Endodermal cell (in vitro differentiated cells): ENCODE results near the gene CTNND2. TPM values are rescaled to one million over a fixed set of nuclear protein-coding genes. Genes with fewer than 3 reads are reported as not detected.

ENCODE experiments used
- DNase-seq: peaks from one replicate; pipeline ENCODE4 v3.0.0-alpha.2; 2017
- H3K27ac ChIP-seq: 2 replicates; pipeline ENCODE4 v1.5.1; 2013; ENCODE audit warnings: mild to moderate bottlenecking, low read depth, low read length, moderate library complexity
- H3K27me3 ChIP-seq: 2 replicates; pipeline ENCODE4 v1.6.1; 2013; ENCODE audit warnings: mild to moderate bottlenecking, low read length, moderate library complexity; ENCODE audit not compliant: insufficient read depth, control insufficient read depth, poor library complexity, severe bottlenecking
- H3K36me3 ChIP-seq: 2 replicates; pipeline ENCODE4 v1.7.0; 2013; ENCODE audit warnings: mild to moderate bottlenecking, low read length, moderate library complexity; ENCODE audit not compliant: control insufficient read depth, insufficient read depth
- H3K4me1 ChIP-seq: one replicate; pipeline ENCODE4 v1.7.0; 2013; ENCODE audit warnings: low read length; ENCODE audit not compliant: control insufficient read depth, insufficient read depth
- H3K4me3 ChIP-seq: 2 replicates; pipeline ENCODE4 v1.5.1; 2013; ENCODE audit warnings: mild to moderate bottlenecking, low read length, moderate library complexity
- H3K9ac ChIP-seq: 2 replicates; pipeline ENCODE4 v1.6.1; 2013; ENCODE audit warnings: mild to moderate bottlenecking, low read length, moderate library complexity; ENCODE audit not compliant: poor library complexity, severe bottlenecking; ENCODE audit errors: extremely low read depth
- H3K9me3 ChIP-seq: 2 replicates; pipeline ENCODE4 v1.6.1; 2013; ENCODE audit warnings: mild to moderate bottlenecking, low read length, moderate library complexity; ENCODE audit not compliant: control insufficient read depth
- H3K27ac Mint-ChIP-seq: 2 replicates; pipeline ENCODE4 v1.8.0; 2020; ENCODE audit warnings: mixed read lengths
- H3K27me3 Mint-ChIP-seq: 2 replicates; pipeline ENCODE4 v1.8.0; 2021; ENCODE audit warnings: mild to moderate bottlenecking, mixed read lengths; ENCODE audit not compliant: insufficient read depth
- H3K36me3 Mint-ChIP-seq: 2 replicates; pipeline ENCODE4 v1.8.0; 2020; ENCODE audit warnings: low read depth, mixed read lengths
- H3K4me1 Mint-ChIP-seq: 2 replicates; pipeline ENCODE4 v1.8.0; 2020; ENCODE audit warnings: mixed read lengths
- H3K4me3 Mint-ChIP-seq: 2 replicates; pipeline ENCODE4 v1.8.0; 2020; ENCODE audit warnings: mild to moderate bottlenecking, moderate library complexity, mixed read lengths
- H3K9me3 Mint-ChIP-seq: 2 replicates; pipeline ENCODE4 v1.8.0; 2020; ENCODE audit warnings: mild to moderate bottlenecking, mixed read lengths
- WGBS, 2 experiments: methylation state at CpG; one replicate each; pipeline versions ENCODE4 v1.1.5 to v1.1.7; 2013; ENCODE audit warnings: missing lambda C conversion rate in 2 of 2, mixed read lengths in 1 of 2; ENCODE audit not compliant: insufficient coverage in 1 of 2, insufficient read length in 1 of 2; 5-methylcytosine and 5-hydroxymethylcytosine counted together
- total RNA-seq, 2 donors: library from RNA; stranded (reverse); fragmentation: NEBNext Ultra II Directional in 1 of 2; extraction: Animal tissue kit (Norgen Biotek cat#: 25700) in 1 of 2; gene quantifications; 2 replicates in 1 of 2; 3 replicates in 1 of 2; pipeline ENCODE4 v1.2.1, GENCODE V29; 2021
- TF ChIP-seq, protein P1 (sequence below): fragments of 200-600 bp; sonication (generic); conservative IDR thresholded peaks from 2 replicates; pipeline ENCODE4 v1.5.0; 2021; ENCODE audit warnings: antibody characterized with exemption, mild to moderate bottlenecking

Gene CTNND2
- total RNA-seq, 2 donors from 2014 or later, result 6.5 to 10.3 TPM

DNA sequence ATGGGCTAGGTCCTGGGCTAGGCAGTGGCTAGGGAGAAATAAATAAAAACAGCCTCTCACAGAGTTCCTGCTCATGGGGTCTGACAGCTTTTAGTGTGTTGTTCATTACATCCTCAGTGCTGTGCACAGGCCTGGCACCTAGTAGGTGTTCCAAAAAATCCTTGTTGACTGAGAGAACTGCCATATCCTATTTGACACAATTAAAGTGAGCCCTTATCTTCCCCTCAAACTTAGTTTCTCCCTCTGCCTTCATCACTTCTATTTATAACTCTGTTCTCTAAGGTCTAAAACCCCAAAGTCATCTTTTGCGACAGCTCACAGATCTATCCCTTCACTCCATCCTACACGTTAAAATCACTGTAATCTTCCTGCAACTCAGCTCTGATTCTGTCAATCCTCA is 594.1 kb downstream of the CTNND2 start:
- H3K4me1 Mint-ChIP-seq, result no peaks in the 10 kb centered on the region
- no peaks in the 10 kb centered on the region for H3K9me3 Mint-ChIP-seq
- TF ChIP-seq, protein P1, sequence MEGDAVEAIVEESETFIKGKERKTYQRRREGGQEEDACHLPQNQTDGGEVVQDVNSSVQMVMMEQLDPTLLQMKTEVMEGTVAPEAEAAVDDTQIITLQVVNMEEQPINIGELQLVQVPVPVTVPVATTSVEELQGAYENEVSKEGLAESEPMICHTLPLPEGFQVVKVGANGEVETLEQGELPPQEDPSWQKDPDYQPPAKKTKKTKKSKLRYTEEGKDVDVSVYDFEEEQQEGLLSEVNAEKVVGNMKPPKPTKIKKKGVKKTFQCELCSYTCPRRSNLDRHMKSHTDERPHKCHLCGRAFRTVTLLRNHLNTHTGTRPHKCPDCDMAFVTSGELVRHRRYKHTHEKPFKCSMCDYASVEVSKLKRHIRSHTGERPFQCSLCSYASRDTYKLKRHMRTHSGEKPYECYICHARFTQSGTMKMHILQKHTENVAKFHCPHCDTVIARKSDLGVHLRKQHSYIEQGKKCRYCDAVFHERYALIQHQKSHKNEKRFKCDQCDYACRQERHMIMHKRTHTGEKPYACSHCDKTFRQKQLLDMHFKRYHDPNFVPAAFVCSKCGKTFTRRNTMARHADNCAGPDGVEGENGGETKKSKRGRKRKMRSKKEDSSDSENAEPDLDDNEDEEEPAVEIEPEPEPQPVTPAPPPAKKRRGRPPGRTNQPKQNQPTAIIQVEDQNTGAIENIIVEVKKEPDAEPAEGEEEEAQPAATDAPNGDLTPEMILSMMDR, result no peak
- no peak overlapping the region for H3K27ac Mint-ChIP-seq
- Histone ChIP-seq H3K27ac (no peak overlapping the region), H3K4me1 (no peaks in the 10 kb centered on the region), H3K36me3 (no peaks in the 10 kb centered on the region), H3K9me3 (no peaks in the 10 kb centered on the region), H3K9ac (no peak overlapping the region), H3K4me3 (no peak overlapping the region), H3K27me3 (no peaks in the 10 kb centered on the region)
- H3K4me3 Mint-ChIP-seq, result no peak overlapping the region
- no peaks in the 10 kb centered on the region for H3K27me3 Mint-ChIP-seq
- H3K36me3 Mint-ChIP-seq, result no peaks in the 10 kb centered on the region
- DNase-seq, result no peak
- WGBS, 2 experiments, result 93 to 95% methylated on average over 2 of the region's 2 CpGs

DNA sequence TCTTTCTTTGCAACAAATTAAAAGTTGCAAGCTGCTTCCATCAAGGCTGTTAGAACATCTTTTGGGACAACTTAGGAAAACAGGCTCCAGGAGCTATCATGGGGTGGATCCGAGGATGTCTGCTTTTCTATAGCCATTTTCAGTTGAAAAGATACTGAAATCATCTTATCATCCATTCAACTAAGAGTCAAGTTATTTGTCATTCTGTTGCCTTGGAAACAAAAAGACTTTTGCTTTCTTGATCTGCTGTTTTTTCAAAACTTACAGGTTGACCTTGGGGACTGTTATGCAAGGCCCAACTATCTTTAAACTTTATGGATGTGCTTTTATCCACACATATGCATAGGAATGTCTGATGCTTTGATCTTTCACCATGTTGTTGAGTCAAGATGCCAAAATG is 597.9 kb downstream of the CTNND2 start:
- TF ChIP-seq, protein P1, result no peak
- no peak overlapping the region for H3K27ac ChIP-seq
- H3K36me3 ChIP-seq, result no peaks in the 10 kb centered on the region
- Mint-ChIP-seq H3K9me3 (no peaks in the 10 kb centered on the region), H3K36me3 (no peaks in the 10 kb centered on the region), H3K27me3 (no peaks in the 10 kb centered on the region), H3K4me3 (no peak overlapping the region), H3K27ac (no peak overlapping the region), H3K4me1 (no peaks in the 10 kb centered on the region)
- WGBS, 2 experiments, result 83 to 100% methylated on average over 1 of the region's 1 CpG
- no peak overlapping the region for H3K9ac ChIP-seq
- DNase-seq, result no peak
- H3K4me1 ChIP-seq, result no peaks in the 10 kb centered on the region
- H3K27me3 ChIP-seq, result no peaks in the 10 kb centered on the region
- no peak overlapping the region for H3K4me3 ChIP-seq
- no peaks in the 10 kb centered on the region for H3K9me3 ChIP-seq

DNA sequence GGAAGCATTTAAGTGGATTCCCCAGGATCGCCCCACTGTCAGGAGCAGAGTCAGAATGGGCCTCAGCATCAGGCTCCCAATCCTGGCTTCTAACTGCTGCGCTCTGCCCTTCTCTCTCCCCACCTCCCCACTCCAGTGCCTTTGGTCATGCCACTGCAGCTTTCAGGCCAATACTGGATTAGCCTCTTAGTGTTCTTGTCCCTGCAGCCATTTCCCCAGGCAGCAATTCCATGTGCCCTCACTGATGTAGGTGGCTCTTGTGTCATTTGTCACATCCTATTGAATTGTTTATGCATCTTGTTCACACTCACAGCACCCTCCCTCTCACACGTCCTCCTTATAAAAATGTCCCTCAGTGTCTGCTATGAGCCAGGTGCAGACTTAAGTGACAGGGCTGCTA is 599.0 kb downstream of the CTNND2 start:
- Mint-ChIP-seq H3K9me3 (no peaks in the 10 kb centered on the region), H3K36me3 (no peaks in the 10 kb centered on the region), H3K27me3 (no peaks in the 10 kb centered on the region), H3K27ac (no peak overlapping the region), H3K4me3 (no peak overlapping the region), H3K4me1 (no peaks in the 10 kb centered on the region)
- H3K9me3 ChIP-seq, result no peaks in the 10 kb centered on the region
- no peak overlapping the region for H3K27ac ChIP-seq
- no peaks in the 10 kb centered on the region for H3K36me3 ChIP-seq
- WGBS, 2 experiments, result 82 to 94% methylated on average over 2 to 3 of the region's 3 CpGs
- H3K27me3 ChIP-seq, result no peaks in the 10 kb centered on the region
- H3K4me3 ChIP-seq, result no peak overlapping the region
- DNase-seq, result no peak
- H3K9ac ChIP-seq, result no peak overlapping the region
- TF ChIP-seq, protein P1, result no peak
- no peaks in the 10 kb centered on the region for H3K4me1 ChIP-seq
